Right forelimb (tissue), 1 donor: ENCODE measurements around the gene FUT8.

Source experiments
- DNase-seq: peaks from one replicate; pipeline ENCODE4 v3.0.0-alpha.2; 2018

FUT8 gene

DNA sequence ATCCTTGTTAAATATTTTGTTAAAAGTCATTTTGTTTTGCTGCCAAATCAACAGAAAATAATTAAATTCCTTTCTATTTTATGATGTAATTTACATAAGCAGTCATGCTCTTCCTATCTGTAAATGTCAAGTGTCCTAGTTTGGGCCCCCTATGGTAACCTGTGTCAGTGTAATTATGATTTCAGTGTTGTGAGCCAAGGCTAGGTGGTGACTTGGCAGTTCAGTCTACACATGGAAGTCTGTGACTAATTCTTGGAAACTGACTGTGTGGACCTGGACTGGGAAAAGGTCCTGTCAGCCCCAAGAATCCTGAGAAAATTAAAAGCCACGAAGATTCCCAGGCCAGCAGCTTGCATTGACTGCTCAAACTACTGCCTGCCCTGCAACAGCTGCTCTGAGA lies 371.0 kb downstream of the FUT8 start:
- DNase-seq, result no peak

DNA sequence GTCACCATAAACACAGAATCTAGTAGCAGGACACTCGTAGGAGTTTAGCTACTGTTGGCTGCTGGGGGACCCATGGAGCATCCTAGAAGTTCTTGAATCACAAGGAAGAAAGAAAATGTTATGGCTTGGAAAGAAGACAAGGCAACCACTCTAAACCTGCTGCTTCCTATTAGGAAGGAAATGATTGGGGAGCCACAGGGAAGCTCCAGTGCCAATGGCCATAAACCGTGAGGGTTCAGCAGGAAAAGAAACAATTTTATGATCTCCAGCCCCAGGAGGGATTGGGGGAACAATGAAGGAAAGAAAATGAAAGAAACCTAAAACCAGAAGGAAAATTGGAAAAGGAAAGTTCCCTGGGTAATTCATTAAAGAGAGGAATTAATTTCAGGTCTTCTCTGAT lies 372.0 kb downstream of the FUT8 start:
- no peak for DNase-seq

GRCh38 chr14:65787461-65787860 lies 374.9 kb downstream of the FUT8 start:
- no peak for DNase-seq

- no peak for DNase-seq
Observed at GRCh38 chr14:65788876-65789275, 376.3 kb downstream of the FUT8 start.

- DNase-seq, result no peak
Observed at GRCh38 chr14:65789363-65789762, 376.8 kb downstream of the FUT8 start.

GRCh38 chr14:65790172-65790815 lies 377.8 kb downstream of the FUT8 start:
- DNase-seq, result no peak

DNA sequence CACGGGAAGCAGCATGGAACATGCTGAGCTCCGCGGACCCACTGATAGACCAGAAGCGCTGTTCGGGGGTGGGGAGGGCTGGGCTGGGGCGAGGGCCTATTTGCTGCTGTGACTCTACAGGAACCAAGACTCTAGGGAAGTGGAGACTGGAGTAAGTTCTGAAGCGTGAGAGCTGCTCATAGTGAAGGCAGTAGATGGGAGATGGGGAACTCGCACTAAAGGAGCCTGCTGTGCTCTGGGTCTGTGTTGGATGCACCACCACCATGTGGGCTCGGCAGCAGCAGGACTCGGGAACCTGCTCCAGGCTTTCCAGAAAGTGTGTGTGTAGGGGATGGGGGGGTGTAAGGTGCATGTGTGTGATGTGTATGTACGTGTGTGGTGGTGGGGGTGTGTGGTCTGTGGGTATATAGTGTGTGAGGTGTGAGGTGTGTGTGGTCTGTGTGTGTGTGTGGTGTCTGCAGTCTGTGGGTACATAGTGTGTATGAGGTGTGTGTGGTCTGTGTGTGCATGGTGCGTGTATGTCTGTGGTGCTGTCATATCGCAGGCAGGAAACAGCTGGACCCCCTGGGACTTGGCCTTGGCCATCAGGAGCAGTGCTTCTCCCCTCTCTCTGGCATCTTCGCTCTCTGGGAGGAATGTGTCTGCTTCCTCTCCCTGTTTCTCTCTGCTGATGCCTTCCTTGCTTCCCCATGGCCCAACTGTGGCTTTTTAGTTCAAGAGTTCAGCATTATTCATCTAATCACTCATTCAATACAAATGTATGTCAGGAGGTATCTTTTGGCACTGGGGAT lies 378.9 kb downstream of the FUT8 start:
- no peak for DNase-seq

GRCh38 chr14:65792208-65792905 lies 379.8 kb downstream of the FUT8 start:
- DNase-seq, result no peak
